SK-N-SH (cell line): Measurements from ENCODE around the gene TNFRSF4. TPM values are rescaled to one million over a fixed set of nuclear protein-coding genes. Genes with fewer than 3 reads are reported as not detected.

Experiments used
- CTCF ChIA-PET: fragments of 300-600, 350-600 bp; formaldehyde crosslinking; extraction: SDS; loops from one replicate; lab custom pipeline; 2021; lab: Yijun Ruan, JAX
- POLR2A ChIA-PET: fragments of 350-600 bp; sonication (Branson Sonifier 250); formaldehyde crosslinking; extraction: SDS; loops from one replicate; lab custom pipeline; 2020; ENCODE audit warnings: antibody characterized with exemption, inconsistent platforms; lab: Yijun Ruan, JAX
- DNase-seq: peaks from one replicate; pipeline ENCODE4 v3.0.0; 2012
- H2AFZ ChIP-seq: fragments of 200-600 bp; sonication (generic); 2 replicates; pipeline ENCODE4 v1.8.1; 2016; ENCODE audit warnings: antibody characterized with exemption, mild to moderate bottlenecking, low read depth
- H3F3A ChIP-seq: fragments of 200-600 bp; sonication (generic); replicated peaks from 2 replicates; pipeline ENCODE3; 2016; ENCODE audit warnings: antibody characterized with exemption, mild to moderate bottlenecking; ENCODE audit not compliant: insufficient read depth
- H3K27ac ChIP-seq, 2 experiments: fragments of 200-500 bp in 1 of 2; fragments of 200-600 bp in 1 of 2; sonication (Bioruptor generic) in 1 of 2; sonication (generic), shearing (Covaris generic) in 1 of 2; 2 replicates each; pipeline versions ENCODE4 v1.5.1 to v1.6.1; 2014 to 2016; ENCODE audit warnings: low read depth in 2 of 2, inconsistent platforms in 1 of 2, low read length in 1 of 2, mild to moderate bottlenecking in 1 of 2, mixed read lengths in 1 of 2
- H3K27me3 ChIP-seq: fragments of 200-600 bp; sonication (generic), shearing (Covaris generic); 2 replicates; pipeline ENCODE4 v1.6.1; 2016; ENCODE audit warnings: mixed run types; ENCODE audit not compliant: insufficient read depth
- H3K36me3 ChIP-seq, 2 experiments: fragments of 200-500 bp in 1 of 2; fragments of 200-600 bp in 1 of 2; sonication (Bioruptor generic) in 1 of 2; sonication (generic) in 1 of 2; replicated peaks in 1 of 2; 2 replicates each; pipeline versions ENCODE3 to v1.5.1; 2014 to 2016; ENCODE audit warnings: low read length in 1 of 2, mild to moderate bottlenecking in 1 of 2; ENCODE audit not compliant: insufficient read depth in 2 of 2, control insufficient read depth in 1 of 2
- H3K4me1 ChIP-seq, 2 experiments: fragments of 200-500 bp in 1 of 2; fragments of 200-600 bp in 1 of 2; sonication (Bioruptor generic) in 1 of 2; sonication (generic), shearing (Covaris generic) in 1 of 2; 2 replicates each; pipeline versions ENCODE4 v1.5.1 to v1.6.1; 2014 to 2016; ENCODE audit warnings: low read depth in 1 of 2, low read length in 1 of 2, mixed run types in 1 of 2; ENCODE audit not compliant: insufficient read depth in 2 of 2, control insufficient read depth in 1 of 2
- H3K4me2 ChIP-seq: fragments of 200-600 bp; sonication (generic), shearing (Covaris generic); 2 replicates; pipeline ENCODE4 v1.6.1; 2017; ENCODE audit warnings: mixed run types
- H3K4me3 ChIP-seq, 2 experiments: fragments of 200-500 bp in 1 of 2; fragments of 200-600 bp in 1 of 2; sonication (Bioruptor generic) in 1 of 2; sonication (generic), shearing (Covaris generic) in 1 of 2; 2 replicates each; pipeline versions ENCODE4 v1.5.1 to v1.8.1; 2014 to 2016; ENCODE audit warnings: low read depth in 2 of 2, inconsistent platforms in 1 of 2, low read length in 1 of 2, mild to moderate bottlenecking in 1 of 2, mixed read lengths in 1 of 2, moderate library complexity in 1 of 2
- H3K79me2 ChIP-seq: fragments of 200-600 bp; sonication (generic); 2 replicates; pipeline ENCODE4 v1.8.1; 2017; ENCODE audit warnings: mild to moderate bottlenecking; ENCODE audit not compliant: insufficient read depth
- H3K9ac ChIP-seq: fragments of 200-600 bp; sonication (generic); 2 replicates; pipeline ENCODE4 v1.6.1; 2017; ENCODE audit warnings: mixed run types
- H3K9me2 ChIP-seq: fragments of 200-600 bp; sonication (generic); 2 replicates; pipeline ENCODE4 v1.6.1; 2017; ENCODE audit warnings: mixed run types
- H3K9me3 ChIP-seq: fragments of 200-600 bp; sonication (generic); 2 replicates; pipeline ENCODE4 v1.6.1; 2017; ENCODE audit warnings: mixed run types, mild to moderate bottlenecking, moderate library complexity
- H4K20me1 ChIP-seq: fragments of 200-600 bp; sonication (generic); 2 replicates; pipeline ENCODE4 v1.6.1; 2017; ENCODE audit warnings: mild to moderate bottlenecking, mixed run types; ENCODE audit not compliant: insufficient read depth
- CHD2 ChIP-seq: fragments of 150-350 bp; IDR thresholded peaks from 2 replicates; pipeline ENCODE4 v1.6.1; 2018; ENCODE audit warnings: low read length; ENCODE audit not compliant: partially characterized antibody
- EZH2phosphoT487 ChIP-seq: fragments of 200-600 bp; sonication (generic); IDR thresholded peaks from 2 replicates; pipeline ENCODE4 v1.6.1; 2017; ENCODE audit warnings: low read depth, mixed run types, mild to moderate bottlenecking, antibody characterized with exemption, moderate library complexity, borderline replicate concordance
- FOSL2 ChIP-seq: IDR thresholded peaks from 2 replicates; pipeline ENCODE4 v1.4.0; 2012; ENCODE audit warnings: low read depth, mild to moderate bottlenecking, moderate library complexity, borderline replicate concordance
- FOXM1 ChIP-seq: IDR thresholded peaks from 2 replicates; pipeline ENCODE4 v1.4.0; 2012; ENCODE audit warnings: low read depth, mild to moderate bottlenecking
- GABPA ChIP-seq: IDR thresholded peaks from 2 replicates; pipeline ENCODE4 v1.4.0; 2012; ENCODE audit warnings: low read depth, mild to moderate bottlenecking
- REST ChIP-seq: IDR thresholded peaks from 2 replicates; pipeline ENCODE4 v1.6.1; 2012; ENCODE audit warnings: mild to moderate bottlenecking, low read depth, low read length, moderate library complexity
- TAF1 ChIP-seq: IDR thresholded peaks from 2 replicates; pipeline ENCODE4 v1.6.1; 2012; ENCODE audit warnings: low read depth, mild to moderate bottlenecking, low read length, moderate library complexity, borderline replicate concordance
- TCF12 ChIP-seq: IDR thresholded peaks from 2 replicates; pipeline ENCODE4 v1.4.0; 2012
- YY1 ChIP-seq: IDR thresholded peaks from 2 replicates; pipeline ENCODE4 v1.4.0; 2012; ENCODE audit warnings: low read depth, mild to moderate bottlenecking
- WGBS: methylation state at CpG from one replicate; pipeline ENCODE4 v1.1.6; 2017; ENCODE audit warnings: low lambda C conversion rate; 5-methylcytosine and 5-hydroxymethylcytosine counted together
- polyA plus RNA-seq, 3 experiments: library from polyadenylated mRNA; depleted of rRNA; stranded (reverse); fragments of >200 nt; gene quantifications; 2 replicates each; pipeline ENCODE4 v1.2.3, GENCODE V29; 2012
- TF ChIP-seq, protein P1 (sequence below): fragments of 150-350 bp; IDR thresholded peaks from 2 replicates; pipeline ENCODE4 v1.6.1; 2016; ENCODE audit warnings: mild to moderate bottlenecking, low read depth, low read length

TNFRSF4 gene
- polyA plus RNA-seq, 1 of the 3 experiments (the other 2 are of a cell fraction): not detected

DNA sequence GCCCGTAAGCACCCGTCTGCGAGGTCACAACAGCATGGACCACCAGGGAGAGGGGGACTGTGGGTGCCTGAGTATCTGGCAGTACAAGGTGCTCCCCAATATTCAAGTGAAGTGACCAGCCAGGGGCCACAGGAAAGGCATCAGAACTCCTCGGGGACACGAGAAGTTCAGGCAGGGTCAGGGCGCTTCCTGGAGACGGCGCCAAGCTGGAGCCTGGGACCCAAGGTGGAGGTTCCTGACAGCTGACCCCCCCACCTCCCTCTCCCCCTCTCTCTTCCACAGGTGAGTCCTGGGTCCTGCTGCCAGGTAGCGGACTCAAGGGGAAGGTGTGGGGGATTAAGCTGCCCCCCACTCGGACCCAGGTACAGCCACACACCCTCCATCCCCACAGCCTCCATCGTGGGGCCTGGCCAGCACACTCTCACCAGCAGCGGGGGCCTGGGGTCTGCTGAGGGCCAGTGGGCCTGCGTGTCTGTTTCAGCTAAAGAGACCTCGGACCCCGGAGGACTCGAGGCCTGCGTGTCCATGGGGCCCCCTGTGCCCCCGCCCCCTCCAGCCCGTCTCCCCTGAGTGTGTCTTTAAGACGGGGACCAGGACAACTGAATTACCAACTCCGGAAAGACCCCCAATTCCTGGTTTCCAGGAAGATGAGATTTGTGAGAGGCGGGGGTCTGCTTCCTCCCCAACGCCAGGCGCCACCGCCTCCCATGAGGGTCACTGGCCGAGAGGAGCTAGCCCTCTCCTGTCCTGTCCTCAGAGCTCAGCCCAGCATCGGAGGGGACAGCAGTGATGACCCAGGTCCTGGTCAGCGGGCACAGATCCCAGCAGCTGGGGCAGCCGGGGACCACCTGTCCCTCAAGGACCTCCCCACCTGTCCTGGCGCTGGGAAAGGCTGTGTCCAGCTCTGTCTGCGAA, 13.7 kb downstream of the TNFRSF4 start:
- CTCF ChIA-PET: interaction anchor here (1.0 to 2.2 kb wide), 4 partner anchors 18 to 92 kb away, joined by 3 to 5 read pairs (median 3); no protein-coding TSS in a partner anchor
- no peaks in the 10 kb centered on the region for H4K20me1 ChIP-seq
- TF ChIP-seq FOXM1 (no peak), TCF12 (no peak), FOSL2 (no peak), YY1 (no peak), CHD2 (no peak), REST (no peak), EZH2phosphoT487 (no peak), TAF1 (no peak), GABPA (no peak)
- TF ChIP-seq, protein P1, sequence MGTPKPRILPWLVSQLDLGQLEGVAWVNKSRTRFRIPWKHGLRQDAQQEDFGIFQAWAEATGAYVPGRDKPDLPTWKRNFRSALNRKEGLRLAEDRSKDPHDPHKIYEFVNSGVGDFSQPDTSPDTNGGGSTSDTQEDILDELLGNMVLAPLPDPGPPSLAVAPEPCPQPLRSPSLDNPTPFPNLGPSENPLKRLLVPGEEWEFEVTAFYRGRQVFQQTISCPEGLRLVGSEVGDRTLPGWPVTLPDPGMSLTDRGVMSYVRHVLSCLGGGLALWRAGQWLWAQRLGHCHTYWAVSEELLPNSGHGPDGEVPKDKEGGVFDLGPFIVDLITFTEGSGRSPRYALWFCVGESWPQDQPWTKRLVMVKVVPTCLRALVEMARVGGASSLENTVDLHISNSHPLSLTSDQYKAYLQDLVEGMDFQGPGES: no peak
- no peak overlapping the region for H3K27ac ChIP-seq
- H2AFZ ChIP-seq: no peak overlapping the region
- no peak overlapping the region for H3K9ac ChIP-seq
- H3K4me3 ChIP-seq: no peak overlapping the region
- H3K9me3 ChIP-seq: no peaks in the 10 kb centered on the region
- peaks cover 0 to 3% of the 10 kb centered on the region in 2 experiments; a peak in 1 of 4 replicates for H3K4me1 ChIP-seq
- H3K27me3 ChIP-seq: no peaks in the 10 kb centered on the region
- DNase-seq: peak; percentile 56
- H3K79me2 ChIP-seq: no peaks in the 10 kb centered on the region
- WGBS: 57% methylated on average over 21 of the region's 31 CpGs
- no peaks in the 10 kb centered on the region for H3K9me2 ChIP-seq
- no peaks in the 10 kb centered on the region for H3F3A ChIP-seq
- POLR2A ChIA-PET: no interaction called here
- no peak overlapping the region for H3K4me2 ChIP-seq
- no peaks in the 10 kb centered on the region for H3K36me3 ChIP-seq
